NCI-H2227 (cell line): ENCODE results near the gene SGSM2.
A peak's percentile ranks its signal among the peaks of the same experiment; 100 is the strongest.

Experiments used
- DNase-seq: peaks from one replicate; lab custom pipeline; 2025; ENCODE audit not compliant: unreplicated experiment; lab: John Stamatoyannopoulos, UW

SGSM2 gene

GRCh38 chr17:2386400-2387085 lies 49.2 kb downstream of the SGSM2 start:
- no peak for DNase-seq

- no peak for DNase-seq
Measured at GRCh38 chr17:2387086-2388019, 50.1 kb downstream of the SGSM2 start.

DNA sequence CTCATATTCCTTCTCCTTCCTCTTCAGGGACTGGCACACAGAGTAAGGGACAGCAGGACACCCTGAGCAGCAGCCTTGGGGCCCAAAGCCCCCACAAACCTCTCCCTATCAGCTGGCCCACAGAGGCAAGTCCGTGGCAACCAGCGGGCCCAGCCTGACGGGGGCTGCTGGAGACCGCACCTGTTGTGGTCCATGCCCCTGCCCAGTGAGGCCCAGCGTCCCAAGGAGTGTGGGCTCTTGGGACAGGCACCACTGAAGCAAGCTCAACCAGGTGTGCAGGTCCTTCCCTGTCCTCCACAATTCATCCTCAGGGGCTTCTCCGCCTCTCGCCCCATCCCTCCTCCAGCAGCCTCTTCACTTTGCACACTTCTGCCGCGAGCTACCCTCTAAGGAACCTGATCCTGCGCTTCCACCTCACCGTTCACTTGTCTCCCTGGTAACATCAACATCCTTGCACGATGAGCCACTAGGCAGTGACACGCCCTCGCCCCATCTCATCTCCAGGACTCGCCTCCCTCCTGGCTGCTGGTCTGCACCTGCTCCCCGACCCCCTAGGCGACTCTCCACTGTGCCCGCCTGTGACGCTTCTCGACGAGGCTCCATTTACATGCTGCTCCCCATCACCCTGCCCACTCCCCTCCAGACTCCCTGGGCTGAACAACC lies 50.9 kb downstream of the SGSM2 start:
- DNase-seq = peak; percentile 68

- peak; percentile 43 for DNase-seq
Measured at GRCh38 chr17:2388683-2389055, 51.4 kb downstream of the SGSM2 start.

- no peak for DNase-seq
Measured at GRCh38 chr17:2390199-2390836, 53.0 kb downstream of the SGSM2 start.

GRCh38 chr17:2391597-2392251 lies 54.4 kb downstream of the SGSM2 start:
- no peak for DNase-seq

GRCh38 chr17:2392252-2393173 lies 55.2 kb downstream of the SGSM2 start:
- peak; percentile 94 for DNase-seq

DNA sequence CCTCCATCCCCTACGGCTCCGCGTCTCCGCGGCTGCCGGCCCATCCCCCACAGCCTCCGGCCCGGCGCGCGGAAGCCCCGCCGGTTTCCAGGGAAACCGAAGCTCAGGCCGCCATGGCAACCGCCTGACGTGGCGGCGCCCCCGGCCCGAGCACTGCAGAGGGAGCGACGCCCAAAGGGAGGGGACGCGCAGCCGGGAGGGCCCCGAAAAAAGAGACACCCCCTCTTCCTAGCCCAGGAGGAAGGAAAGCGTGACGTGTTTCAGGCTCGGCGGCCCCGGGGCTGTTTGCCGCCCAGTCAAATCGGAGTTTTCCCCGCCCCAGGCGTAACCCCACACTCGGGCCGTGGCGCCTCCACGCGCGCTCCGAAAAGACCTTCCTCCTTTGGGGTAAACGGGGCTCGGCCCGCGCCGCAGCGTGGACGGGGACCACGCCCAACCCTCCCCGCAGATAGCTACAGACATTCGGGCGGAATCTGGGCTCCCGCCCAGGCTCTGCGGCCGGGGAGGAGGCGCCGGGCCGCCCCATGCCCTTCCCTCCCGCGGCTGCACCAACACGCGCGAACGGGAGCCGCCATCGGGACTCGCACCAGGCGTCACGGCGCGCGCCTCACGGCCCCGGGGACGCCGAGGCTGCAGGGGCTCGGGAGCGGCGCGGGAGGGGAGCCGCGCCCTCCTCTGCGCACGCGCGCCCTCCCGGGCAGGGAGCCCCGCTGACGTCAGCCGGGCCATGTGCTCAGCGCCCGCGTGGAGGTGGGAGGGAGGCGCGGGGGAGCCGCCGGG lies 56.1 kb downstream of the SGSM2 start:
- peak; percentile 92 for DNase-seq

DNA sequence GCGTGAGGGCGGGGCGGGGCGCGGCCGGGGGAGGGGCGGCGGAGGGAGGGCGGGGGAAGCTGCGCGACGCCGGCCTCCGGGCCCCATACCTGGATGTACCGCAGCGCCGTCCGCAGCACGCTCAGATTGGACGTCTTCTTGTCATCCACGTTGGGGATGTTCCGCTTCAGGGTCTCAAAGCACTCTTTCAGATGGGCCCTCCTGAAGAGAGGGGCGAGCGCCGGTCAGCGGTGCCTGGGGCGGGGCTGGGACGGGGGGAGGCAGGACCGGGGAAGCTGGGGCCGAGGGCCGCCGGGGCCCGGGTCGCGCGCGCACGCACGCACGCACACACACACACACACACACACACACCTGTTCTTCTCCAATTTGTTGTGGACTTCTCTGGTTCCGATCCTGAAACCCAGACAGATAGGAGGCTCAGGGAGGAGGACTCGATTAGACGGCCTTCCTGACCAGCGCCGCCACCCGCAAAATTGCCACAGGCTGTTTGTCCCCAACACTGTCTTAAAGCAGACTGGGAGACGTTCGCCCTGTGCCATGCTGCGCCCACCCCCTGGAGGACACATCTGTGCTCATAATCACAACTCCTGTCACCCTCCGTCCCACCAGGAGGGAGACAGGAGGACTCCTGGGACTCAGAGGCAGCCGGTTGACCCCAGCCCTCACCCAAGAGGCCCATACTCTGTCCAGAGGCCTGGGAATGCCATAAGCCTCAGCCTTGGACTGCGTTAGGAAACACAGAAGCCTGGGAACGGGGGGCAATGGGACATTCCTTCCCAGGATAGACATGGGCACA lies 56.9 kb downstream of the SGSM2 start:
- DNase-seq = no peak

- DNase-seq = no peak
Measured at GRCh38 chr17:2394775-2395201, 57.5 kb downstream of the SGSM2 start.

GRCh38 chr17:2395258-2396181 lies 58.2 kb downstream of the SGSM2 start:
- DNase-seq = no peak

GRCh38 chr17:2396192-2396567 lies 58.9 kb downstream of the SGSM2 start:
- no peak for DNase-seq

DNA sequence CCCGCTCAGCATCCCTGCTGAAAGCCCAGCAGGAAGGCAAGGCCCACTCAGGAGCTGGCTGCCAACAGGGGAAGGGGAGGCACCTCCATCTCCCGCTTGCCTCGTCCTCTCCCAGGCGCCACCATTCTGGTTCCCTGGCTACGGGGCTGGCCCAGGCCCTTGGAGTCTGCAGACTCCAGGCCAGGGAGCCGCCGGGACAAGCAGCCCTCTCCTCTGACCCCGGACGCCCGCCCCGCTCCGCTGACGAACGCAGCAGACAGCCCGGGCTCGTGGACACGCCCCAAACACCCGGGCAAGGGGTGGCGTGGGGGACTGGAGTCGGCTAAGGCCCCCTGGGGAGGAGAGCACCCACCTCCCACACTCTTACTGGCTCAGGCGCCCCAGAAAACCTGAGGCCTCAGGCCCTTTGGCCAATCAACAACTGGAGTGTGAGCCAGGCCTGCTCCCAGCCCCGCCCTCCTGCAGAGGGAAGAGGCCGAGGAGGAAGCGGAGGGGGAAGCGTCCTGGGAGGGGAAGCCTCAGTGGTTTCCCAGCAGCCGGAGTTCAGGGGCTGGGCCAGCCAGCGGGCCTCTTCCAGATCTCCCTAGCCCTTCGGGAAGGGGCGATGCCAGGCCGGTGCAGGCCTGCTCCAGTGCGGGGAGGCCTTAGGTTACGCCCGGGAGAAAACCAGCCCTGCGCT lies 59.4 kb downstream of the SGSM2 start:
- peak; percentile 72 for DNase-seq

GRCh38 chr17:2397247-2398171 lies 60.2 kb downstream of the SGSM2 start:
- no peak for DNase-seq

GRCh38 chr17:2398182-2398581 lies 60.9 kb downstream of the SGSM2 start:
- no peak for DNase-seq
